Endothelial cell of umbilical vein (primary cell): ENCODE results near the gene TRAPPC2L. TPM values are rescaled to one million over a fixed set of nuclear protein-coding genes. Genes with fewer than 3 reads are reported as not detected.

Source experiments
- BruUV-seq: library from RNA; stranded (reverse); fragments of 400-500 nt; replicated peaks from 2 replicates; lab custom pipeline; 2021; lab: Mats Ljungman, UMichigan
- CTCF ChIA-PET: fragments of 300-600, 350-600 bp; sonication (Branson Sonifier 250); formaldehyde crosslinking; loops from one replicate; lab custom pipeline; 2021; ENCODE audit warnings: antibody characterized with exemption, inconsistent platforms; lab: Charles Lee
- POLR2A ChIA-PET: fragments of 300-600, 350-600 bp; sonication (Branson Sonifier 250); formaldehyde crosslinking; loops from one replicate; lab custom pipeline; 2021; ENCODE audit warnings: antibody characterized with exemption, inconsistent platforms; lab: Charles Lee
- DNase-seq: peaks from one replicate; pipeline ENCODE4 v3.0.0-alpha.2; 2011; ENCODE audit warnings: low read depth, low spot score
- FAIRE-seq: peaks from 2 replicates; lab custom pipeline; 2011; peaks lifted over from hg19 to GRCh38; lab: Jason Lieb, UNC
- H2AFZ ChIP-seq: 2 replicates; pipeline ENCODE4 v1.6.0; 2012; ENCODE audit warnings: low read depth, low read length, control low read depth, inconsistent platforms
- H3K27ac ChIP-seq: 2 replicates; pipeline ENCODE4 v1.5.1; 2011; ENCODE audit warnings: low read depth, mild to moderate bottlenecking, control low read depth, low read length, moderate library complexity; ENCODE audit not compliant: insufficient read depth
- H3K27me3 ChIP-seq, 2 experiments: 2 replicates each; pipeline versions ENCODE4 v1.6.0 to v1.6.1; 2011; ENCODE audit warnings: low read length in 2 of 2, mixed read lengths in 1 of 2; ENCODE audit not compliant: control insufficient read depth in 2 of 2, insufficient read depth in 2 of 2
- H3K36me3 ChIP-seq, 2 experiments: 2 replicates in 1 of 2; 3 replicates in 1 of 2; pipeline ENCODE4 v1.5.1; 2011; ENCODE audit warnings: low read length in 2 of 2, mild to moderate bottlenecking in 1 of 2, moderate library complexity in 1 of 2; ENCODE audit not compliant: control insufficient read depth in 2 of 2, insufficient read depth in 2 of 2; ENCODE audit errors: extremely low read depth in 1 of 2
- H3K4me1 ChIP-seq: 3 replicates; pipeline ENCODE4 v1.5.1; 2011; ENCODE audit warnings: mild to moderate bottlenecking, low read length; ENCODE audit not compliant: control insufficient read depth, insufficient read depth; ENCODE audit errors: extremely low read depth
- H3K4me2 ChIP-seq: 2 replicates; pipeline ENCODE4 v1.6.1; 2011; ENCODE audit warnings: low read length, control low read depth, mixed read lengths; ENCODE audit not compliant: insufficient read depth
- H3K4me3 ChIP-seq, 3 experiments: fragments of 200-600 bp in 1 of 3; sonication (generic), shearing (Covaris generic) in 1 of 3; replicated peaks in 1 of 3; 2 replicates each; pipeline ENCODE4 v1.5.1; 2011 to 2016; ENCODE audit warnings: control low read depth in 3 of 3, low read length in 3 of 3, mild to moderate bottlenecking in 2 of 3, inconsistent platforms in 1 of 3, low read depth in 1 of 3, moderate library complexity in 1 of 3; ENCODE audit not compliant: insufficient read depth in 1 of 3
- H3K79me2 ChIP-seq: 2 replicates; pipeline ENCODE4 v1.6.0; 2012; ENCODE audit warnings: low read length, inconsistent platforms; ENCODE audit not compliant: control insufficient read depth, insufficient read depth
- H3K9ac ChIP-seq: replicated peaks from 2 replicates; pipeline ENCODE3; 2011; ENCODE audit warnings: low read length, control low read depth; ENCODE audit not compliant: insufficient read depth; ENCODE audit errors: extremely low read depth
- H3K9me1 ChIP-seq: replicated peaks from 3 replicates; pipeline ENCODE4 v1.6.0; 2011; ENCODE audit warnings: mild to moderate bottlenecking, low read length; ENCODE audit not compliant: control insufficient read depth, insufficient read depth; ENCODE audit errors: extremely low read depth
- H3K9me3 ChIP-seq: replicated peaks from 2 replicates; pipeline ENCODE4 v1.5.1; 2012; ENCODE audit warnings: low read length, inconsistent platforms; ENCODE audit not compliant: control insufficient read depth, insufficient read depth
- H4K20me1 ChIP-seq: replicated peaks from 2 replicates; pipeline ENCODE3; 2011; ENCODE audit warnings: mild to moderate bottlenecking, low read length; ENCODE audit not compliant: control insufficient read depth, insufficient read depth; ENCODE audit errors: extremely low read depth
- FOS ChIP-seq: IDR thresholded peaks from 2 replicates; pipeline ENCODE4 v1.6.1; 2011; ENCODE audit warnings: mild to moderate bottlenecking, low read length, moderate library complexity, borderline replicate concordance; ENCODE audit not compliant: insufficient read depth
- GATA2 ChIP-seq: IDR thresholded peaks from 2 replicates; pipeline ENCODE4 v1.7.0; 2011; ENCODE audit warnings: low read depth, mild to moderate bottlenecking, moderate library complexity, mixed read lengths, low read length; ENCODE audit not compliant: insufficient read length, insufficient read depth
- JUN ChIP-seq: IDR thresholded peaks from 2 replicates; pipeline ENCODE4 v1.6.1; 2011; ENCODE audit warnings: borderline replicate concordance, low read depth; ENCODE audit not compliant: insufficient read length, insufficient read depth
- MYC ChIP-seq: IDR thresholded peaks from one replicate; pipeline ENCODE4 v1.6.1; 2011; ENCODE audit warnings: mild to moderate bottlenecking, low read depth, low read length
- POLR2A ChIP-seq: IDR thresholded peaks from 2 replicates; pipeline ENCODE4 v1.6.1; 2012; ENCODE audit warnings: low read depth, mild to moderate bottlenecking, control low read depth, low read length
- POLR2AphosphoS5 ChIP-seq: IDR thresholded peaks from 2 replicates; pipeline ENCODE4 v1.6.1; 2012; ENCODE audit warnings: low read depth, mild to moderate bottlenecking, control low read depth, low read length, moderate library complexity; ENCODE audit not compliant: insufficient read depth
- dilution Hi-C: fragments of 300-500 bp; cut with MboI; formaldehyde crosslinking; loops from one replicate; pipeline ENCODE4 v1.15.0; 2019; ENCODE audit warnings: low sequenced_read_pairs; ENCODE audit not compliant: extremely low pct_ligation_motif_present
- intact Hi-C: fragments of 100-400 bp; cut with micrococcal nuclease; formaldehyde crosslinking; loops from one replicate; pipeline ENCODE4 v1.10.0; 2022
- polyA plus RNA-seq, 4 experiments: library from polyadenylated mRNA; depleted of rRNA in 3 of 4; stranded (reverse) in 3 of 4; unstranded in 1 of 4; fragments of >200 nt; gene quantifications; 2 replicates each; pipeline versions ENCODE4 v1.2.1 to v1.2.3, GENCODE V29; 2011 to 2012; ENCODE audit warnings: missing spikeins in 1 of 4
- total RNA-seq: library from RNA; stranded (reverse); gene quantifications from 2 replicates; pipeline ENCODE4 v1.2.3, GENCODE V29; 2021
- TF ChIP-seq, protein P1 (sequence below), 2 donors: IDR thresholded peaks; 1 replicate in 1 of 2; 2 replicates in 1 of 2; pipeline ENCODE4 v1.5.1; 2011; ENCODE audit warnings: low read length in 2 of 2, mild to moderate bottlenecking in 2 of 2, moderate library complexity in 2 of 2, control low read depth in 1 of 2, inconsistent platforms in 1 of 2, low read depth in 1 of 2; ENCODE audit not compliant: insufficient read depth in 1 of 2; ENCODE audit errors: extremely low read depth in 1 of 2
- TF ChIP-seq, protein P2 (sequence below): IDR thresholded peaks from 2 replicates; pipeline ENCODE4 v1.6.1; 2011; ENCODE audit not compliant: insufficient read depth, insufficient read length

TRAPPC2L gene
- total and polyA plus RNA-seq, 2 donors (not counting 3 experiments of a cell fraction or from before 2014, with no cell fraction given), result 61.9 to 131 TPM

DNA sequence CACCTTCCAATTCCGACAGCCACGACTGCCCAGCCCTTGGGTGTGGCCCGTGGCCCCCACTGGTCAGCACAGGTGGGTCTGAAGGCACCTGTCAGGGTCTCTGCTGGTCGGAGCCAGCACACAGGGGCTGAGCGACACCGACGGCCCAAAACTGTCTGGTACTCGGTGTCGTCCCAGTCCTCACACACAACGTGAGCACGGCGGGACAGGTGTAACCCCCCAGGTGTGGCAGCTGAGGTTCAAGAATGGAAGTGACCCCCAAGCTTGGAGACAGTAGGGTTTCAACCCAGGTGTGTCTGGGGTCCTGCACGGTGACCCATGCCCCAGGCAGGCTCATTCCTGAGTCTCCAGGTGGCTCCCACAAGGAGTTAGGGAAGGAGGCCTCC lies 1.2 kb upstream of the TRAPPC2L start:
- no peaks in the 10 kb centered on the region for H3K27me3 ChIP-seq
- no TSS peak for BruUV-seq
- H3K4me2 ChIP-seq, result peak overlapping the region; percentile 27
- no peak for DNase-seq
- TF ChIP-seq POLR2A, result no peak
- peaks cover 0 to 12% of the 10 kb centered on the region in 2 experiments for H3K36me3 ChIP-seq
- peaks cover 4% of the 10 kb centered on the region for H3K4me1 ChIP-seq
- H2AFZ ChIP-seq, result no peak overlapping the region
- no peak overlapping the region for H3K27ac ChIP-seq
- POLR2A ChIA-PET, result no interaction called here
- H4K20me1 ChIP-seq, result no peaks in the 10 kb centered on the region
- no peaks in the 10 kb centered on the region for H3K9me3 ChIP-seq
- dilution Hi-C loops (no loop called here), intact Hi-C loops (loop anchor here (2.0 kb wide), 1 partner anchor 73 kb away; no protein-coding TSS in a partner anchor)
- FAIRE-seq, result no peak
- no peaks in the 10 kb centered on the region for H3K9me1 ChIP-seq
- peaks cover 4% of the 10 kb centered on the region for H3K79me2 ChIP-seq
- H3K9ac ChIP-seq, result no peak overlapping the region
- H3K4me3 ChIP-seq, result peak overlapping the region in 1 of 3 experiments; percentile 48
- CTCF ChIA-PET, result no interaction called here

DNA sequence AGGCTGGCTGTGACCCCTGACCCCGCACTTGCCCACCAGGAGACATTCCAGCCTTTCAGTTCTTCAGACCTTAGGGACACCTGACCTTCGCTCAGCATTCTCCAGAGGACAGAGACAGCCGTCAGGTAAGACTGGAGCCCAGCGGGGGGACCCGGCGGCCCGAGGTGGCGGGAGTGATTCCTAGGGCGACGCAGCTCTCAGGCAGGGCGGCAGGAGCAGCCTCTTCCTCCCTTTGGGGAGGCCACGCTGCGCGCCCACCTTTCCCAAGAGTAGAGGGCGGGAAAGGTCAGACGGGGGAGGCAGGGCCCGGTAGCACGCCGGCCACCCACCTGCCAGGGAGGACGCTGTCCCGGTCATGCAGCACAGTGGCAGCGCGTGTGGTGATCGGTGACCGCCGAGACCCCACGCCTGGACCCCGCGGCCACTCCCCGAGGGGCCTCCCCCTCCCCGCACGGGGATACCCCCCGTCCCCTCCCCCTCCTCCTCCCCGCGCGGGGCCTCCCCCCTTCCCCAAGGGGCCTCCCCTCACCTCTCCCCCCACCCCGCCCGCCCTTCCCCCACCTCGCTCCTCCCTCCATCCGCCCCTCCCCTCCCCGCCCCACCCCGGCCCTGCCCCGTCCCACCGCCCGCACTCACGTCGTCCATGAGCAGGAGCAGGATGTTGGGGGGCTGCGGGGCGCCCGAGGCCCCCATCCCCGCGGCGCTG lies 652 bp upstream of the TRAPPC2L start:
- CTCF ChIA-PET, result interaction anchor here (1.3 to 2.7 kb wide), 4 partner anchors 11 to 360 kb away, joined by 3 to 50 read pairs (median 6); partner anchors contain the start of gene APRT
- Histone ChIP-seq H3K36me3 (peaks cover 0 to 15% of the 10 kb centered on the region in 2 experiments), H3K4me1 (peaks cover 4% of the 10 kb centered on the region), H3K79me2 (peaks cover 4% of the 10 kb centered on the region), H4K20me1 (no peaks in the 10 kb centered on the region), H3K4me2 (peak overlapping the region; percentile 27), H2AFZ (peak overlapping the region; percentile 28), H3K27ac (no peak overlapping the region), H3K9me1 (no peaks in the 10 kb centered on the region), H3K27me3 (no peaks in the 10 kb centered on the region), H3K4me3 (peak overlapping the region in 2 of 3 experiments; percentile 25 to 48), H3K9ac (no peak overlapping the region), H3K9me3 (no peaks in the 10 kb centered on the region)
- no peak for FAIRE-seq
- dilution Hi-C loops, result no loop called here
- BruUV-seq, result no TSS peak
- POLR2A ChIA-PET, result no interaction called here
- TF ChIP-seq GATA2, result no peak
- no peak for TF ChIP-seq MYC
- TF ChIP-seq JUN, result no peak
- no peak for TF ChIP-seq FOS
- no peak for TF ChIP-seq POLR2AphosphoS5
- TF ChIP-seq, protein P1, sequence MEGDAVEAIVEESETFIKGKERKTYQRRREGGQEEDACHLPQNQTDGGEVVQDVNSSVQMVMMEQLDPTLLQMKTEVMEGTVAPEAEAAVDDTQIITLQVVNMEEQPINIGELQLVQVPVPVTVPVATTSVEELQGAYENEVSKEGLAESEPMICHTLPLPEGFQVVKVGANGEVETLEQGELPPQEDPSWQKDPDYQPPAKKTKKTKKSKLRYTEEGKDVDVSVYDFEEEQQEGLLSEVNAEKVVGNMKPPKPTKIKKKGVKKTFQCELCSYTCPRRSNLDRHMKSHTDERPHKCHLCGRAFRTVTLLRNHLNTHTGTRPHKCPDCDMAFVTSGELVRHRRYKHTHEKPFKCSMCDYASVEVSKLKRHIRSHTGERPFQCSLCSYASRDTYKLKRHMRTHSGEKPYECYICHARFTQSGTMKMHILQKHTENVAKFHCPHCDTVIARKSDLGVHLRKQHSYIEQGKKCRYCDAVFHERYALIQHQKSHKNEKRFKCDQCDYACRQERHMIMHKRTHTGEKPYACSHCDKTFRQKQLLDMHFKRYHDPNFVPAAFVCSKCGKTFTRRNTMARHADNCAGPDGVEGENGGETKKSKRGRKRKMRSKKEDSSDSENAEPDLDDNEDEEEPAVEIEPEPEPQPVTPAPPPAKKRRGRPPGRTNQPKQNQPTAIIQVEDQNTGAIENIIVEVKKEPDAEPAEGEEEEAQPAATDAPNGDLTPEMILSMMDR (IDR thresholded peaks at IDR 0.05; ENCODE audit: extremely low read depth in 1 of 2, insufficient read depth in 1 of 2, low read depth in 1 of 2, low read length in 2 of 2), result no peak
- TF ChIP-seq, protein P2, sequence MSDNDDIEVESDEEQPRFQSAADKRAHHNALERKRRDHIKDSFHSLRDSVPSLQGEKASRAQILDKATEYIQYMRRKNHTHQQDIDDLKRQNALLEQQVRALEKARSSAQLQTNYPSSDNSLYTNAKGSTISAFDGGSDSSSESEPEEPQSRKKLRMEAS, result no peak
- TF ChIP-seq POLR2A, result no peak
- no peak for DNase-seq
- intact Hi-C loops, result loop anchor here (2.0 kb wide), 1 partner anchor 73 kb away; no protein-coding TSS in a partner anchor
